Activated CD8-positive, alpha-beta memory T cell treated with anti-CD3 and anti-CD28 coated beads, Interleukin-2, amount 50 U/mL, for 24 hours (primary cell): ENCODE measurements around the gene PRUNE2.
"Not testable (repeated sequence)": the region's sequence is repeated elsewhere in the genome, so short reads cannot be mapped to it uniquely, and the experiment has no call there.

Experiments used
- DNase-seq: peaks from one replicate; pipeline ENCODE4 v3.0.0-alpha.2; 2020; ENCODE audit errors: extremely low read depth

PRUNE2 gene, protein sequence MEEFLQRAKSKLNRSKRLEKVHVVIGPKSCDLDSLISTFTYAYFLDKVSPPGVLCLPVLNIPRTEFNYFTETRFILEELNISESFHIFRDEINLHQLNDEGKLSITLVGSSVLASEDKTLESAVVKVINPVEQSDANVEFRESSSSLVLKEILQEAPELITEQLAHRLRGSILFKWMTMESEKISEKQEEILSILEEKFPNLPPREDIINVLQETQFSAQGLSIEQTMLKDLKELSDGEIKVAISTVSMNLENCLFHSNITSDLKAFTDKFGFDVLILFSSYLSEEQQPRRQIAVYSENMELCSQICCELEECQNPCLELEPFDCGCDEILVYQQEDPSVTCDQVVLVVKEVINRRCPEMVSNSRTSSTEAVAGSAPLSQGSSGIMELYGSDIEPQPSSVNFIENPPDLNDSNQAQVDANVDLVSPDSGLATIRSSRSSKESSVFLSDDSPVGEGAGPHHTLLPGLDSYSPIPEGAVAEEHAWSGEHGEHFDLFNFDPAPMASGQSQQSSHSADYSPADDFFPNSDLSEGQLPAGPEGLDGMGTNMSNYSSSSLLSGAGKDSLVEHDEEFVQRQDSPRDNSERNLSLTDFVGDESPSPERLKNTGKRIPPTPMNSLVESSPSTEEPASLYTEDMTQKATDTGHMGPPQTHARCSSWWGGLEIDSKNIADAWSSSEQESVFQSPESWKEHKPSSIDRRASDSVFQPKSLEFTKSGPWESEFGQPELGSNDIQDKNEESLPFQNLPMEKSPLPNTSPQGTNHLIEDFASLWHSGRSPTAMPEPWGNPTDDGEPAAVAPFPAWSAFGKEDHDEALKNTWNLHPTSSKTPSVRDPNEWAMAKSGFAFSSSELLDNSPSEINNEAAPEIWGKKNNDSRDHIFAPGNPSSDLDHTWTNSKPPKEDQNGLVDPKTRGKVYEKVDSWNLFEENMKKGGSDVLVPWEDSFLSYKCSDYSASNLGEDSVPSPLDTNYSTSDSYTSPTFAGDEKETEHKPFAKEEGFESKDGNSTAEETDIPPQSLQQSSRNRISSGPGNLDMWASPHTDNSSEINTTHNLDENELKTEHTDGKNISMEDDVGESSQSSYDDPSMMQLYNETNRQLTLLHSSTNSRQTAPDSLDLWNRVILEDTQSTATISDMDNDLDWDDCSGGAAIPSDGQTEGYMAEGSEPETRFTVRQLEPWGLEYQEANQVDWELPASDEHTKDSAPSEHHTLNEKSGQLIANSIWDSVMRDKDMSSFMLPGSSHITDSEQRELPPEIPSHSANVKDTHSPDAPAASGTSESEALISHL (N-terminal part only)

DNA sequence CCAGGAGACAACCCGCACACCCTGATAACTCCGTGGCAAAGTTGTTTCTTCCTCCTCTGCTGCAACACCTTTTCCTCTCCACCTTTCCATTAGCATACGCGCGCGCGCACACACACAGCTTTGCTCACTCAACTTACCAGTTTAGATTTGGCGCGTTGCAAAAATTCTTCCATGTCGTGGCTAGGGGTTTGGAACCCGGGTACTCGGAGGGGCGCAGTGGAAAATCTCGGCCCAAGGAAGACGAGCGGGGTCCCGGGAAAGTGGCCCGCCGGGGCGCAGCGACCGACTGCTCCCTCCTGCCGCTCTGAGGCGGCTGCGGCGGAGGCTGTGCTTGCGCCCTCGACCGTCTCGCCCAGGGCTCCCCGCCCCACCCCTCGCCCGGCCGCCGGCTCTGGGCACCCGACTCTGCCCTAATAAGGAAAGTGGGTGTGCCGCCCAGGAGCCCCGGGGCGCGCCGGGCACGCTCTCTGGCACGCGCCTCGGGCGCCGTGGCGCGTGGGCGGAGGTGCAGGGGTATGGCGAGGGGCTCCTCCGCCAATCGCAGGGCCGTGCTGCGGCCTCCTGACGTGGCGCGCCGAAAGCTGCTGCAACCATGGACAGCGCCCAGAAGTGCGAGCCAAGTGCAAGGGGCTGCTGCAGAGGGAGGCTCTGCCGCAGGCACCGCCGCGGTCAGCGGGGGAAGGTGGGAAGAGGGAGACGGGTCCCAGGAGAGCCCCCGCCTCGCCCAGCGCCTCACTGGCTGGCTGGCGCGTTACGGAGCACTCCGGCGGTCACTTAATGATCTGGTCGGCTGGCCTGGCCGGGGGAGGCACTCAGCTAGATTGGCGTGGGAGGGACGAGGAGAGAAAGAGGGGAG is at the start of gene PRUNE2:
PRUNE2 (minus strand) TSS at position 324 of the 856 bp plus-strand sequence; CDS start at position 173, 151 bp downstream.
- DNase-seq = no peak

DNA sequence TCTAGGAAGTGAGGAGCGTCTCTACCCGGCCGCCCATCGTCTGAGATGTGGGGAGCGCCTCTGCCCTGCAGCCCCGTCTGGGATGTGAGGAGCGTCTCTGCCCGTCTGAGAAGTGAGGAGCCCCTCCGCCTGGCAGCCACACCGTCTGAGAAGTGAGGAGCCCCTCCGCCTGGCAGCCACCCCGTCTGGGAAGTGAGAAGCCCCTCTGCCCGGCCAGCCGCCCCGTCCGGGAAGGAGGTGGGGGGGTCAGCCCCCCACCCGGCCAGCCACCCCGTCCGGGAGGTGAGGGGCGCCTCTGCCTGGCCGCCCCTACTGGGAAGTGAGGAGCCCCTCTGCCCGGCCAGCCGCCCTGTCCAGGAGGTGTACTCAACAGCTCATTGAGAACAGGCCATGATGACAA is 49.5 kb upstream of the PRUNE2 start:
- not testable (repeated sequence) for DNase-seq

DNA sequence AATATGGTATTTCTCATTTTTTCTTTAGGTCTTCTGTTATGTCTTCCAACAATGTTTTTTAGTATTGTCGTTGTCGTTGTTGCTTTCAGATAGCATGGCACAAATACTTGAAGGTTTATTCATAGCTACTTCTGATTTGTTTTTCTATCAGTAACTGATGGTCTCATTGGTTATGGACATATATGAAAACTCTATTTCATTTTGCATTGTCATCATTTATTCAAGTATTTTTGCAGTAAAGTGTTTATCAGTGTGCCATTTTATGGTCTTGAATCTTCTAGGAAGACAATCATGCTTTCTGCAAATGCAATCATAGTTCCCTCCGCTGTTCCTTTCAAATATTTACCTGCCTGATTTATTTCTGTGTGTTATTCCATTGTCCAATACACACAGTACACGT is 44.0 kb upstream of the PRUNE2 start:
- DNase-seq = no peak

DNA sequence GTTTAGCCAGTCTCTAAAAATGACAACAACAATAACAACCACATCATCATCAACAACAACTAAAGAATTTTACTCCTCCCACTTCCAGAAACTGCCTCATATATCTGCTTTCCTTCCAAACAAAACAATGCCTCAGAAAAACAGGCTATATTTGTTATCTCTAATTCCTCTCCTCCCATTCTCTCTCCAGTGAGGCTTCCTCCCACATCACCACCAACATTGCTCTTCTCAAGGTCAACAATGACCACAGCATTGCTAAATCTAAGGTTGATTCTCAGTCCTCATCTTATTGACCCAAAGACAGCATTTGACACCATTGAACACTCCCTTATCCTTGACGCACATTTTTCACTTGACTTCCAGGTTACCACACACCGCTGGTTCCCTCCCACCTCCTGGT is 38.1 kb upstream of the PRUNE2 start:
- DNase-seq = no peak

DNA sequence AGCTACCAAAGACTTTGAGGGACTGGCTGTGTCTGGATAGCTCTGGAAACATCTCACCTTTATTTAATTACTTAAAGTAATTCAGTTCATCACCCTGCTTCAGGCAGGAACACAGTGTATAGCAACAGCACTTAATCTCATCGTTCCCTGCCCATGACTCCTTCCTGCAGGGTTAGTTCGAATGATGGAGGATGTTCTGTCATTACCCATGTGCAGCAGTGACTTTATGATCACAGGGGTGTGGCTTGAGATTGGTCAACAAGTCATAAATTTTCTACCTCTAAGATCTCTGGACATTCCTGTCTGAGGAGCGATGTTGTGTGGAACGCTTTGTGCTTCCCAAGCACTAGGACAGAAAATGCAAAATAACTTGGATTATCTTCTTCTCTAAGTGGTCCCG is 37.1 kb upstream of the PRUNE2 start:
- no peak for DNase-seq

DNA sequence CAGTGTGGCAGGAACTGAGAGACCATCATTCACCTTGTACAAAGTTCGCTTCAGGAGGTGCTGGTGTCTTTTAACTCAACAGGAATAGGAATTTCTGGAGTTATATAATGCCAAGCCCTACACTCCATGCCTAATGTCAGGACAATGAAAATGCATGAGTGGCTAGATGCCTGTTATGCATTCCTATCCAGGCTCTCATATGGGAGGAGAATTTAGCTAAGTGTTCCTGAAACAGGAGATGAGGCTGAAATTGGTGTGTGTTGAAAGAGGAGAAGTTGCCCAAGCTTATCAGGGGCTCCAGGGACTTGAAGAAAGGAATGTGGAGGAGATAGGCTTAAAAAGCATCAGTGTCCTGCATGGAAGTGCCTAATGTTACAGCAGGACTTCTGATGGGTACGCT is 26.8 kb upstream of the PRUNE2 start:
- DNase-seq = no peak

DNA sequence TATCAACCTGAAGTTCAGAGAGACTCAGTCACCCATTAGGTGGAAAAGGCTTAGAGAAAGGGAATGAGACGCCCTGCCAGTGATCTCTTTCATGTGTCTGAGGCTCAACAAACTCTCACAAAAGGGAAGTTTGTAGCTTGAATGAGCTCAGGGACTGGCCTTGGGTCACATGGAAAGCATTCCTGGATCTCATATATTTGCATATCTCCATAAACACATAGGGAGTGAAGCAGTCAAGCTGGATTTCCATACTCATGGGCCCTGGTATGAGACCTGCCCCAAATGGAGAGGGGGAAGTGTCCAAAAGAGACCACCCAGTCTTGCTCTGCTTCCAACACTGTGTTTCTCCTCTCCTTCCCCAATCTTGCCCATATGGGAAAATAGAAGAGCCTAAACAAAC is 26.4 kb upstream of the PRUNE2 start:
- no peak for DNase-seq

DNA sequence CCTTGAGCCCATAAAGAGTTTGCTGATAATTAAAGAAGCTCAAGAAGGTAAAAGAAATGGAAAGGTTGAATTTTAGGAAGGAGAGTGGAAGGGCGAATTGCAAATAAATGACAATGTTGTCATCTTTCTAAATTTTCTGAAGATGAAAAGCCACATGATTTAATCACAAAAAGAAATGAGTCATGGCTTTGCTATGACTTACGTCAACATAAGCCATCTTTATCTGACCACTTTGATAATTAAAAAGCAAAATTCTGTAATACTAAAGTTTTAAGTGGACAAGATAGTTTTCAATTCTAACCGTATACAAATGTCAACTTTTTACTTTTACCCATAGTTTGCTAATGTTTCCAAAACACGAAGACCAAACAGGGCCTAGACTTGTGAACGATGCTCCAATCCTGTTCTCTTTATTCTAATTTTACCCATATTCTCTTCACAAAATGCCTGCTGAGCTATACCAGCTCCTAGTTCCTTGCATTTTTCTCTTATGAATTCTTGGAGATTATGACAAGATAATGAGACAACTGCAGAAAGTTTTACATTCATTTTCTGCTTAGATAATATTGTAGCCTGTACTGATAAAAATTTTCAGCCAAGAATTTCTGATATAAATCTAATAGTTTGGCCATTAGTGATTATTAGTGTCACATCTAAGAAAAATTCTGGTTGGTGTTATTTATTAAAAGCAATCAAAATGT is 21.8 kb upstream of the PRUNE2 start:
- no peak for DNase-seq

DNA sequence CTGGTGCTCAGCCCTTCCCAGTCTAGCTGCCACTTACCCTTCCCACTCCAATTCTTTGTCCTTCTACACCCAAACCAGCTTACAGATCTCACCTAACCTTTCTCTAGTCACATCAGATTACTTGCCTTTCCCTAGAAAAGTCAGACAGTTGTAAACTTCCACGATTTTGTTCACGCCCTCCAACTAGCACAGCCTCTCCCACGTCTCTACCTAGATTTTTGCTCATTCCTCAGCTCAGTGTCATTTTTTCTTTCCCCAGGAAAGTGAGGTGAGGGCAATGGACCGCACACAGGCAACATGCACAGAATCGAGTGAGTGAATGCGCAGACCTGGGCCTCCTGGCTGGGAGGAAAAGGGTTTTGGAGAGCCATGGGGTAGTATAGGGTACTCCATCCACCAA is 20.9 kb upstream of the PRUNE2 start:
- no peak for DNase-seq

DNA sequence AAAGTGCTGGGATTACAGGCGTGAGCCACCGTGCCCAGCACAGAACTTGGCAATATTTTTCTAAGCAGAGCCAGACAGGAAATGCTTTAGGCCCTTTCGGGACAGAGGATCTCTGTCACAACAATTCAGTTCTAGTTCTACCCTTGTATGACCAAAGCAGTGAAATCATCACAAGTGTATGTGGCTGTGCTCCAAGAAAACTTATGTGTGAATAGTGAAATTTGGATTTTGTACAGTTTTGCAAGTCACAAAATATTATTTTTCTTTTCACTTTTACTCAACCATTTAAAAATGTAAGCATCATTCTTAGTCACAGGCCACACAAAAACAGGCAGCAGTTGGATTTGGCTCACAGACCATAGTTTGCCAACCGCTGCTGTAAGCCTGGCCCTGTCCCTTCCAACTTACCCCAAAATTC is 20.4 kb upstream of the PRUNE2 start:
- no peak for DNase-seq

DNA sequence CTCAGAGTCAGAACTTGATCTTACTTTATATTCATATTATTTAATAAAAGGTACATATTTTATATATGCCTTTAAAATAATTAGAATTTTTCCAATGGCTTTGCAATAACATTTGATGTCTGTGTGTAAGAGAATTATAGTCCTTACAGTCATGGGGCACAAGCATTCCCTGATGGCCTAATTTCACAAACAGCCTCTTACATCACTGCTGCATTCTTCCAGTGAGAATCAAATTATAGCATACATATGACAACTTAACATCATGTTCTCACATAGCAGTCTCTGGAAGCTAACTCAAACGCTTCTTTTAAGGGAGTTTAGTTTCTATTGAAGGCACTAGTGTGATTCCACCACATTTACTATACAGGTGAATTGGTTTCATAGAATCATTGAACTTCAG is 15.3 kb upstream of the PRUNE2 start:
- no peak for DNase-seq

DNA sequence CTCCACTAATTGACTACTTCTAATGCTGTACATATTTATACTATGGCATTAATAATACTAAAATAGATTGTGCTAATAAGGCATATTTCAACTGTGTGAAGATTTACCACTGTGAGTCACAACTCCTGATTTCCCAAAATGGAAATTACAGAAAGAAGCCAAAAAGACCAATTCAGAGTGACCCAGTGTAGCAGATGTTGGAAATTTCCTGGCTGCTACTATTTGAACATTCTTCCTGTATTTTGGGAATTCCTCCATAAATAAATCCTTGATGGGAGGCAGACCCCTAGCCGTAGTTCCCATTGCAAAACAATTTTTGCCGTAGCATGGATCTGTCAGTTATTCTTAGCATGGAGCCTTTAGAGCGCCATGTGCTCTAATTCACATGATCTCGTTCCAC is 11.4 kb upstream of the PRUNE2 start:
- no peak for DNase-seq

DNA sequence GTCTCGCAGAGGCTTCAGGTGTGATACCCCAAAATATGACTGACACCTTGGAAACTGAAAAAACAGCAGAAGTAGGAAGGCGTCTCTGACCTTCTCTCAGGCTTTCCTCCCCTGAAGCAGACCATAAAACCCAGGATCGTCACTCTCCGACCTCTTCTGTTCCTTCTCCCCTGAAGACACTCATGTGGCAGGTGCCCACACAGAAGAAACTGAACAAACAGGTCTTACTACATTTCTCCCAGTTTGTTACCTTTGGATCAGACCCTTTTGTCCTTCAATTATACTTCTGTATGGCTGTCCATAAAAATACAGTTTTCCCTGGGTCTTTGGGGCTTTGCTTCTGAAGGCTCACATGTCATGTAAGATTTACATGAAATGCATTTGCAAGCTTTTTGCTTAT is 10.3 kb upstream of the PRUNE2 start:
- DNase-seq = no peak

DNA sequence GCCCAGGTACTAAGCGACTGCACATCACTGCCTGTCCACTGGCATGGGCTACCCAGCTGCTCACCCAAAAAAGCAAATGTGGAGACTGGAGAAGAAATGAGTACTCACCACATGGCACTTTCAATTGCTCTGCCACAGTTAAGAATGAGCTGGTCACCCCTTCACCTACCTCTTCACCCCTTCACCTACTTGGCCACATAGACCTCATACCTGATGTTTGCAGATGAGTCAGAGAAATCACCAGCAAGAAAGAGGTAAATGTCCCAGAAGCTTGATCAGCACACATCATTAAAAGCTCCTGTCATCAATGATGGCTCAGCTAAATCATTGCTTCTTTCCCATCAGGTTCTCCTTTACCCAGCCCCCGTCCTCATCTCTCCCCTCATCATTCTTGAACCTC is 7.6 kb upstream of the PRUNE2 start:
- DNase-seq = no peak

DNA sequence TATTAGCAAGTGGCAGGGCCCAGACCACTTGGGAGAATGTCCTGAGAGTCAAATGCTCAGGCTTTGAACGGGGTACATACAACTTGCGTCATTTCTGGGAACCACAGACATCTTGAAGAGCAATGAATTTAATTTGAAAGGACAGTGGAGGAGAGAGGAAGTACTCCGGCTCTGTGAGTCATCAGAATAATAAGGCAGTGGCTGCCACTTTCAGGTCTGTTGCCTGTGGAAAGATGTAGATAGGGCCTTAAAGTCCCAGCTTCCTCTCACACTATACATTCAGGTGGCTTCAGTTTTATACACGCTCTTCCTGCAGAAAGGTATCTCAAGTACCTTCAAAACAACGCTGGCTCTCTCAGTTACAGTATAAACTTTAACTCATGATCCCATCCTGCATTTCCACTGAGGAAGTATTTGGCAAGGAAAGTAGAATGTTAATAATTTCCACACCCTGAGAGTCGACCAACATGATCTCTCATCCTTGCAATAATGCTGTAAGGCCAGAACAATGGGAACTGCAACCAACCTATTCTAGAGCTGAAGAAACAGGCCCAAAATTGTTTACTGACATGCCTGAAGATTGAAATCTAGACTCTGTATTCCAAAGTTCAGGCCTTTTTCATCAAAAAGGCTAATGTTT is 6.8 kb upstream of the PRUNE2 start:
- DNase-seq = no peak

DNA sequence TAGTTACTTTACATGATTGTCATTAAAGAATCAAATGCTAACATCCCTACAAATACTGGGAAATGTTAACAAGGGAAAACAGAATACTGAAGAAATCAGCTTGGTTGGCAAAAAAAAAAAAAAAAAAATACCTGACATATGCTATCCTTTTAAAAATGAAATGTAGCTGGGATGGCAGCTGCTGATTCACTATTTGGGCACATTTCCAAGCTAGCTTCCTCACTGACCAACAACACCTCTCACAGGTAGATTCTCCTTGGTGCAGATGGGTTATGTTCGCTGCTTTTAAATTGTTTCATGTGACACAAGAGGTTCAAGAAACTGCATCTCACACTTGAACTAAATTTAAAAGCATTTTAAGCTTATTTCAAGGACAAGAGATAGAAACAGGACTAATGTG is 6.1 kb upstream of the PRUNE2 start:
- DNase-seq = no peak

DNA sequence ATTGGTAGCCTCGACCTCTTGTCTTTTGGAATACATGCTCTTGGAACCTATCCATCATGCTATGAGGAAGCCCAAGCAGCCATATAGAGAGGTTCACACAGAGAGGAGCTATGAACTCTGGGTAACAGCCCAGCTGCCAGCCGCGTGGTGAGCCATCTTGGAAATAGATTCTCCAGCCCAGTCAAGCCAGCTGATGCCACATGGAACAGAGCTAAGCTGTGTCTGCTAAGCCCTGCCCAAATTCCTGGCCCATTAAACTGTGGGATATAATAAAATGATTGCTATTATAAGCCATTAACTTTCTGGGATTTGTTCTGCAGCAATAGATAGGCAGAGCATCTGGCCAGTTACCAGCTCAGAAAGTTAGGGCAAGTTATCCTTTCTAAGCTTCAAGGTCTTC is 4.9 kb upstream of the PRUNE2 start:
- DNase-seq = no peak

DNA sequence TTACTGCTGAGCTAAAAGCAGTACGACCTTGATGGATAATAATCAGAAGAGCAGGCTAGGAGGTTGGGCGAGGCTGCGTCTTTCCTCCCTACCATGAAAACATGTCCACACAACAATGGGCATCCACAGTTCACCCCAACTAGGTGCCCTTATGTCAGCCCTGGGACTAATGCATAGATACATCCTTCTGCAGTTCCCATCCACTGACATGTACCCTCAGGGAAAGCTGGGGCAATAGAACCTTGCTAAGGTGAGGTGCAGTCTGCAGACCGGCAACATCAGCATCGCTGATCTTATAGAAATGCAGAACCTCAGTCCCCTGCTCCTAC is 697 bp upstream of the PRUNE2 start:
- no peak for DNase-seq

DNA sequence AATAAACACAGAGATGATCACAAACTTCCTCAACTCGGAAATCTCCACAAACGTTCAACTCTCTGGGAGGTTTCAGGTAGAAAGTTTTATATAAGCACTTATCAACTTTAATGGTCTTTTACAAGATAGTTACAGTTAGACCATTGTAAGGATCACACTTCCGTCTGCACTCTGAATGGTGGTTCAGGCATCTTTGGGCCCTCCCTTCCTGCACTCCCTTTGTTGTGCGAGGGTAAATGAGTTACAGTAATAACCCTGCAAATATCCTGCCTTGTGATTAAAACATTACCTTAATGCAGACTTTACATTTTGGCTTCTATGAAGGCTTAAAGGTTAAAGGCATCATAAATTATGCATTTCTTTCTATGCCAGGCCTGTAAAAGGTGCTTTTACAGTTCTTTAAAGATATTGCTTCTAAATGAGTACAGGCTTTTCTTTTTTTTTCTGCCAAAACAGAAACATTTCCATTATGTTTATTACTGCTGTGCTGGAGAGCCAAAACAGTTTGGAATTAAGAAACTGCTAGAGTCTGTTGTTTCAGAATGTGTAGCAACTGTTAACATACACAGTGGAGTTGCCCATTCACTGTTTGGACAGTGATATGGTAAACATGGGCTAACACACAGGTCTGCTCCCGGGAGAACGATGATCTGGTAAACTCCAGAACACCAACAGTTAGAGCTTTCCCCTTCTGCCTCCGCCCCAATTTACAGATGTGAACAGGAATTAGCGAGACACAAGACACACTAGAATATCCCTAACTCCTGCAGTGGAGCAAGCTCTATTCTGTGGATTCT is 1.1 kb downstream of the PRUNE2 start:
- no peak for DNase-seq
